ENCODE measurements around the gene PTPRN2. TPM values are rescaled to one million over a fixed set of nuclear protein-coding genes. Genes with fewer than 3 reads are reported as not detected.

Gene PTPRN2
- total and polyA plus RNA-seq, 2 of the 13 experiments (the other 11 are each of a cell fraction or from before 2014, with no cell fraction given), result 2.5 to 24.2 TPM

- 0 out of 2 replicates have a peak, but pooled peaks have one; percentile 13 for TF ChIP-seq HOMEZ (CRISPR knock-in tag; IDR thresholded peaks at IDR 0.05; ENCODE audit: low read depth)
- TF ChIP-seq TEAD3 (CRISPR knock-in tag; optimal IDR thresholded peaks at IDR 0.05; ENCODE audit: borderline replicate concordance), result no peak
- no peak for TF ChIP-seq ZNF563 (CRISPR knock-in tag; IDR thresholded peaks at IDR 0.05)
- TF ChIP-seq ZNF792 (CRISPR knock-in tag; IDR thresholded peaks at IDR 0.05), result peak; percentile 39; the same call in 1 of the 2 replicates
- TF ChIP-seq WIZ (CRISPR knock-in tag; IDR thresholded peaks at IDR 0.05), result no peak
- 0 out of 2 replicates have a peak, but pooled peaks have one; percentile 29 for TF ChIP-seq ZNF607 (CRISPR knock-in tag; IDR thresholded peaks at IDR 0.05; ENCODE audit: borderline replicate concordance)
- no peak for TF ChIP-seq ZNF496 (CRISPR knock-in tag; IDR thresholded peaks at IDR 0.05; ENCODE audit: insufficient replicate concordance)
- TF ChIP-seq NR0B2 (CRISPR knock-in tag; IDR thresholded peaks at IDR 0.05), result no peak
- TF ChIP-seq NBN (conservative IDR thresholded peaks at IDR 0.05), result no peak
- TF ChIP-seq SP4 (CRISPR knock-in tag; IDR thresholded peaks at IDR 0.05), result no peak
- TF ChIP-seq PRDM10 (CRISPR knock-in tag; IDR thresholded peaks at IDR 0.05; ENCODE audit: low read depth), result no peak
- TF ChIP-seq ZNF609 (CRISPR knock-in tag; IDR thresholded peaks at IDR 0.05; ENCODE audit: borderline replicate concordance), result no peak
- no peak for TF ChIP-seq ETS1 (CRISPR knock-in tag; IDR thresholded peaks at IDR 0.05)
- peak; percentile 41; the same call in 1 of the 2 replicates for TF ChIP-seq KDM5B (CRISPR knock-in tag; IDR thresholded peaks at IDR 0.05; ENCODE audit: borderline replicate concordance)
- no peak for TF ChIP-seq GTF2F1 (IDR thresholded peaks at IDR 0.05; ENCODE audit: low read length)
- TF ChIP-seq PBX2 (CRISPR knock-in tag; IDR thresholded peaks at IDR 0.05), result no peak
- no peak for TF ChIP-seq TGIF2 (CRISPR knock-in tag; IDR thresholded peaks at IDR 0.05)
These were observed 642.8 kb downstream of the PTPRN2 start (continued) for GRCh38 chr7:157944734-157945291.
